Activated T-helper 1 cell treated with anti-CD3 and anti-CD28 coated beads, Interleukin-2, amount 50 U/mL, for 16 hours (primary cell): ENCODE data around the gene ZDHHC3.

Experiments
- DNase-seq, 2 donors: peaks; one replicate each; pipeline ENCODE4 v3.0.0-alpha.2; 2020; ENCODE audit warnings: low read depth in 1 of 2, low spot score in 1 of 2

The ZDHHC3 gene, protein sequence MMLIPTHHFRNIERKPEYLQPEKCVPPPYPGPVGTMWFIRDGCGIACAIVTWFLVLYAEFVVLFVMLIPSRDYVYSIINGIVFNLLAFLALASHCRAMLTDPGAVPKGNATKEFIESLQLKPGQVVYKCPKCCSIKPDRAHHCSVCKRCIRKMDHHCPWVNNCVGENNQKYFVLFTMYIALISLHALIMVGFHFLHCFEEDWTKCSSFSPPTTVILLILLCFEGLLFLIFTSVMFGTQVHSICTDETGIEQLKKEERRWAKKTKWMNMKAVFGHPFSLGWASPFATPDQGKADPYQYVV

DNA sequence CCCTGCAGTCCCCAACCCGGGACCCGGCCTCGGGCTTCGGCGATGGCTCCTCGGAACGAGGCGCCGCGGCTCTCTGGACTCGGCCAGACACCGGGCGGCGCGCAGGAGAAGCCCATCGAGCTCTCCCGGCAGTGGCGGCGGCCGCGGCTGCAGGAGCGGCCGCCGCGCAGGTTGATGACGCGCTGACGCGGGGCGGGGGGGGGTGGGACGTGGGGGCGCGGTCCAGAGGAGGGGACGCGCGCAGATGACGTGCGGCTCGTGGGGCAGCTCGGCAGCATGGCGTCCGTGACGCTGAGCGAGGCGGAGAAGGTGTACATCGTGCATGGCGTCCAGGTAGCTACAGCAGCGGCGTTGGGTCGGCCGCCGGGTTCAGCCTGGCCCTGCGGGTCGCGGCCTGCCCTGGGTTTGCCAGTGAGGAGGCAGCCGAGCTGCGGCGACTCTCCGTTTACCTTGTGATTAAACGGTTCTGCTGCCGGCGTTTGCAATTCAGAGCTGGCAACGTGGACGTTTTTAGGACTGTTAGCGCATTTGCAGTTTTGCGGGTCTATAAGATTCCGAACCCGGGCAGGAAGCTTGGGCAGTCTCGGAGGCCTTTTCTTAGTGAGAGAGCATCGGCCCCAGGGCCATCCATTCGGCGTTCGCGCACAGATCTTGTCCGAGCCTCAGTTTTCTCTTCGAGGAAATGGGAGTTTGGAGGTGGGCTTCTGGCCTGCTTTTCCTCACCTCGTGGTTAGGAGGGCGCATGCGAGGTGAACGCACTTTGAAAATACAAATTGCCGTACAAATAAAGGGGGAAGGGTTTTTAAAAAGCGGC lies at the start of gene ZDHHC3, which contains the start of gene EXOSC7:
TSS of gene ZDHHC3 (minus strand) at position 173 of the 814 bp plus-strand sequence. CDS start 16,738 bp downstream, outside the sequence.
TSS of gene EXOSC7 (plus strand) at position 243 of the 814 bp plus-strand sequence. CDS start at position 277, 34 bp downstream.
- peak; percentile 72 to 79 for DNase-seq

DNA sequence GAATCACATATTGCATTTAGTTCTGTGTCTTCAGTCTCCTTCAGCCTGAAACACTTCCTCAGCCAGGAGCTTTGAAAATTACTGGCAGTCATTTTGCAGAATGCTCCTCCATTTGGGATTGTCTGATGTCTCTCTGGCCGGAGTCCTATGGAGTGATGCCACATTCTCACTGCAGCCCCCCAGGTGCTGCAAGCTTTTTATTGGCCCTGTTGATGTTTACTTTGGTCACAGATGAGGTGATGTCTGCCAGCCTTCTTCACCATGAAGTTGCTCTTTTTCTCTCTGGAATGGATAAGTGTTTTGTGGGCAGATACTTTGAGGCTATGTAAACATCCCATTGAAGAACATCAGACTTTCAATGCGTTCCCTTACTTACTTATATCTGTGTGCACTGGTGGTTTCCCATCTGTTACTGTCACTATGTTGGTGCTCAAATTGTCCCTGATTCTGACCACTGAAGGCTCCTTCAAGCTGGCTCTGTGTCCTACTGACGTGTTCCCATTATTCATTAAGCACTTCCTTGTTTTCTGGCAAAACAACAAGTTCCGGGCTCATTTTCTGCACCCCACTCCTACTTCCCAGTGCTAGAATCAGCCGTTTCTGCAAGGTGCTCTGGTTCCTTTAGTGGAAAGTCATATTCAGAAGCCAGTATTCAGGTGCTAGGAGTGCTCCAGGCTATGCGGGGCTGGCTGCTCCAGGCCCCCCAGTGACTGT lies 48.7 kb upstream of the ZDHHC3 start:
- no peak for DNase-seq

DNA sequence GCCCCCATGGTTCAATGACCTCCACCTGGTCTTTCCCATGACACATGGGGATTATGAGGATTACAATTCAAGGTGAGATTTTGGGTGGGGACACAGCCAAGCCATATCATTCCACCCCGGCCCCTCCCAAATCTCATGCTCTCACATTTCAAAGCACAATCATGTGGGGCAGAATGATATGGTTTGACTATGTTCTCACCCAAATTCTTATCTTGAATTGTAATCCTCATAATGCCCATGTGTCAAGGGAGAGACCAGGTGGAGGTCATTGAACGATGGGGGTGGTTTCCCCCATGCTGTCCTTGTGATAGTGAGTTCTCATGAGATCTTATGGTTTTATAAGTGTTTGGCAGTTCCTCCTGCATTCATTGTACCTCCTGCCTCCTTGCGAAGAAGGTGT lies 47.7 kb upstream of the ZDHHC3 start:
- no peak for DNase-seq

DNA sequence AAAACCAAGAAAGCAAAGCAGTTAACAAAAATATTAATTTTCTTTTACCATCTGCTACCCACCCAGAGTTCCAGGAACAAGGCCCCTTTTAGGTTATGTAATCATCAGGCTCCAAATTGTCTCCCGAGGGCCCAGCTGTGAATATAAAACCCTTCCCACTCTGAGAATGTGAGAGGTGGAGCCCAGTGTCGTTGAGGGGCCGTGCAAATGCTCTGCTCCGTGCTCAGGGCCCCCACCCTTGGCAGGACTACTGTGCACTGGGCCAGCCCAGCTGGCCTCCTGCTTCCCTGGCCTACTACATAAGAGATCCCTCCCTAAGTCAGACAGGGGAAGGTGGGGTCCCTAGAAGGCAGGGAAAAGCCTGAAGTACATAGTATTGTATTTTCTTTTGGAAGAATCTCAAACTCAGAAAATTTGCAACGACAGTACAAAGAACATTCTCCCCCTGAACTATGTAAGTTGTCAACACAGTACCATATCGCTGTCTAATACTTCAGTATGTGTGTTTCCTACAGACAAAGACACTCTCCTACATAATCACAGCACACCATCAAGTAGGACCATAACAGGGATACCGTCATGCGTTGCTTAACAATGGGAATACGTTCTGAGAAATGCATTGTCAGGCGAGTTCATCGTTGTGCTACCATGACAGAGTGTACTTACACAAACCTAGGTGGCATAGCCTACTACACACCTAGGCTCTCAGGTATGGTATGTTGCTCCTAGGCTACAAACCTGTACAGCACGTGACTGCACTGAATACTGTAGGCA lies 45.7 kb upstream of the ZDHHC3 start:
- no peak for DNase-seq

DNA sequence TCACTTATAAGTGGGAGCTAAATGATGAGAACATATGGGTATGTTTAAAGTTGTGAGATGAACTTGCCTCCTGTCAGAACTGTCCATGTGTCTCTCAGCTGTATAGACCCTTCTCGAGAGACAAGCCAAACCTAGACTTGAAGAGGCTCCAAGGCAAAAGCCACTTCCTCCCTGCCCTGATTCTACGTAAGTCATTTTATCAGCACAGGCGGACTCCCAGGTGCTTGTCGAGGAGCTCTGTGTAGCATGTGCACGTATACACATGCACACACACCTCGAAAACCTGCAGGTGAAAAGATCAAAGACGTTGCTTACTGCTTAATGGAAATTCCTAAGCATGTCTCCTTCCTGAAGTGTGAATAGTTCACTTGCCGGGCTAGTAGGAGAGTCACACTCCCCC lies 44.6 kb upstream of the ZDHHC3 start:
- DNase-seq: no peak

DNA sequence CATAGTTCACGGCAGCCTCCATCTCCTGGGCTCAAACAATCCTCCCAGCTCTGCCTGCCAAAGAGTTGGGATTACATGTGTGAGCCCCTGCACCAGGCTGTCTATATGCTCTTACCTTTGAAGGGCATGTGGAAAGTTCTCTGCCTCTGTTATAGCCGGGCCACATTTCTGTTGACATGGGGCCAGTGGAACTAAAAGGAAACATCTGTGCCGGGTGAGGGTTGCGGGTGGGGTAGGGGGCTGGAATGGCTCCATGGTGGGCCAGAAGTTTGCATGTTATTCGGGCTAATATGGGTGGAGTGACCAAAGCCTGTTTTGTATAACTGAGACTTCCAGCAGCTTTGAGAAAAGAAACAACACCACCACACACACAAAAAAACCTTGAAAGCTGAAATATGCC lies 41.8 kb upstream of the ZDHHC3 start:
- no peak for DNase-seq

DNA sequence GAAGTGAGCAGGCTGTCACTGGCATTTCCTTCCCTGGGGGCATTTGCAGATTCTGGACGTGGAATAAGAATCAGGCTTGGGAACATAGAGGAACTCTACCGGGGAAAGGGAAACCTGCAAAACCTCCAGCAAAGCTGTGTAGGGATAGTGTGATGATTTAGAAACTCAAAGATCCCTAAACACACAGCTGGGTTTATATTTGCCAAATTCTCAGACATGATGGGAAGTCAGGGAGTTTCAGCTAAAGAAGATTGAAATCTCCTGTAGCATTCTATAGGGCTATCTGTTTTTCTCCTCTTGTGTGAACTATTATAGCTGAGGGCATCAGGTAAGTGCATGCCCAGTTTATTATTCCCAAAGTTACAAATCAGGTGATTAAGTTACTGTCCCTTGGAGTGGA lies 40.9 kb upstream of the ZDHHC3 start:
- no peak for DNase-seq

DNA sequence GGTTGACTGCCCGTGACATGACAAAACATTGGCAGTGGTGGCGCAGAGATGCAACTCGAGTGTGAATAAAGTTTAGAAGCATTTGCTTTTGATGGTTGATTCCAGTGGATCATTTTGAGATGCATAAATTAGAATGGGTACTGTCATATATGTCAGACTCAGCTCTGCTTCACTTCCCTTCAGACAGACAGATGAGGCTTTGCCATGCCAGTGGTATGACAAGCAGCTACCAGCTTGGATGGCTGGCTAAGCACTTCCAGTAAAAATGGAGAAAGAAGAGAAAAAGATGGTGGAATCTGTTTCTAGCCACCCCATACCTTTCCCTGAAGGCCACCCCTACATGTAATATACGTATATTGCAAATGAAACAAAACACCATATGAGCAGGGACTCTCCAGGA lies 36.6 kb upstream of the ZDHHC3 start:
- DNase-seq: no peak

DNA sequence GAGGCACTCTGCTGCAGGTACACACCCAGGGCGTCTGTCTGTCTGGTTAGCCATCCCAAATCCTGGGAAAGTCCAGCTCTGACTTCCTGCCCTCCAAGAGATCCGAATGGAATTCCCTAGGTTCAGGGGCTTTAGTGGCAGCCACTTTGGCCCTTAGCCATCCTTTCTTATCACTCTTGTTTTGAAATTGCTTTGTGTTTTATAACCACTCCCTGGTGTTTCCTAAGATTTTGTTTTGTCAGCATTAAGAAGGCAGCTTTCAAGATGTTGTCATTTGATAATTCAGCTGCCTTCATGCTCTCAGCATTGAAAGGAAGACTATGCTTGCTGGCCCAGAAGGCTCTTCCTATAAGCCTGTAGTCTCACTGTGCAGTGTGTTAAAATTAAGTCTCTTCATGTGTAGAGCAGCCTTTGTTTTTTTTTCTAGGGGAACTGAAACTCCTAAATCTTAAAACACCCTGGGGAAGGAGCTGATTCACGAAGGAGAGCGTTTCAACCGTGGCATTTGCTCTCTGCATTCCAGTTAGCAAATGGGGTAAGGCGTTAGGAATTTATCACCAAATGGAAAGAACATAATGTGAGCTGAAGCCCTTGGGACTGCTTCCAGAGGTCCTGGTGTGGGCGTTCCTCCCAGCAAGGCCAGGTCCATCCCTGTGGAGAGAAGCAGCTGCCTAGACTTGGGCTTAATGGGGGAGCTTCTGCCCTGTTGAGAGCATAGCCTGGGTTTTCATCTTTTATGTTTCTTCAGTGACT lies 36.0 kb upstream of the ZDHHC3 start:
- DNase-seq: no peak

DNA sequence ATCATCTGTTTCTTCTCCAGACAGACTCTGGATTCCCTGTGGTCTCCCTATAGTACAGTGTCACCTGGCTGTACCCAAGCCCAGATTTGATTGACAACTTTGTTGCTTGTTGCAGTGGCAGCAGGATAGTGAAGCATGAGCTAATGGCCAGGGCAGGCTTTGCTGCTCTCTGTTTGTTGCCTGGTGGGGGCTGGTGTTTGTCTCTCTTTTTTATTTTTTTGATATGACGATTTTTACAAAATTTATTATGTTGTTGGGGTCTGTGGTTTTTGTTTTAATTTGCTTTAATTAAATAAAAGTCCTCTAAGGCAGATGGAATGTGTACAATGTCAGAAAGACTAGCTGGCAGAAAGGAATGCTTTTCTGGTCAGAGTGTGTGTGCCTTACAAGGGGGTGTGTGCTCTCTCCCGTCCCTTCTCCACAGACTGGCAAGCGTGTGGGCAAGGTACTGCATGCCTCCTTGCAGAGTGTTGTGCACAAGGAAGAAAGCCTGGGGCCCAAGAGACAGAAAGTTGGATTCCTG lies 34.9 kb upstream of the ZDHHC3 start:
- no peak for DNase-seq

DNA sequence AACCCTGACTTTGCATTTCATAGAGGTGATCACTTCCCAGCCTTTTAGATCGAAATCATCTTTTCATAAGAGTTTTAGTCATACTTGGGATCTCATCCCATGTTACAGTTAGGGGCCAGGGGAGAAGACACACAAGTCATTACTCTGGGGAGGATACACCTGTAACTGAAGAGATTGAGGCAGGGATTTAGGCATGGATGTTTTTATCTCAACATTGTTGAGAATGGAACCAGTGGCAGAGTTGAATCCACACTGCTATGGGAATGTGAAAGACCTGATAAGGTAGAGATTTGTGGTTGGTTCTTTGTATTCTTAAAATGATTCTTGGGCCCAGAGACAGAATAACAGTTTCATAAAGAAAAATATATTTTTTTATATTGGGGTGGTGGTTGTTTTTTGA lies 33.9 kb upstream of the ZDHHC3 start:
- no peak for DNase-seq

DNA sequence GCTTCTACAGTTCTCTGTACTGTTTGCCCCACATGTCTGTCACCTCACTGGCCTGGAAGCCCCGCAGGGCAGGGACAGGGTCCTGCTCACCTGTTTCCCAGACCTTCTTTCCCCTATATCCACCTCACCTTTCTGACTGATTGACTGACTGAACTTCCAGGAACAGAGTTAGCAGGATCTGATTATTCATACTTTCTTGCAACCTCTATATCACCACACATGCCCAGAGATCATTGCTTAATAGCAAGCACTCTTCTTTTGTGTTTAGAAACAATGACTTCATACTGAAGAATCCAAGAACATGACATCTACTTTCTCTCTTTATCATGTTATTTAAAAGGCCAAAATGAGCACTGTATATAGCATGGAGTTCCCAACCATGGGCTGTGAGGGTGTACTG lies 32.1 kb upstream of the ZDHHC3 start:
- no peak for DNase-seq

DNA sequence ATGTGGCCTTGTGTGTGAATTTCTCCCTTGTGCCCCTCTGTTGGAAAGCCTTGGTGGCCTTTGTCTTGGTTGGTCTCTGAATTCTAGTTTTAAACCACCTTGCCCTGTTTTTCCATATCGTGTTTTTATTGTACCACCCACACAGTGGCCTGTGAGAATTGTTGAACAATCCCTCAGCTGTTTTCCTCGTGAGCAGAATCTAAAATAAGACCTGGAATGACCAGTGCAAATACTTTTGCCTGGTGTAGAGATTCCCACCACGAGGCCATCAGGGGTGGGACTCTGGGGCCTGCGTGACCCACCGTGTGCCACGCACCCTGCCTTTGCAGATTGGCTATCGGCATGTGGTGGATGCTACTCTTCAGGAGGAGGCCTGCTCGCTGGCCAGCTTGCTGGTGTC lies 31.1 kb upstream of the ZDHHC3 start:
- DNase-seq: no peak

DNA sequence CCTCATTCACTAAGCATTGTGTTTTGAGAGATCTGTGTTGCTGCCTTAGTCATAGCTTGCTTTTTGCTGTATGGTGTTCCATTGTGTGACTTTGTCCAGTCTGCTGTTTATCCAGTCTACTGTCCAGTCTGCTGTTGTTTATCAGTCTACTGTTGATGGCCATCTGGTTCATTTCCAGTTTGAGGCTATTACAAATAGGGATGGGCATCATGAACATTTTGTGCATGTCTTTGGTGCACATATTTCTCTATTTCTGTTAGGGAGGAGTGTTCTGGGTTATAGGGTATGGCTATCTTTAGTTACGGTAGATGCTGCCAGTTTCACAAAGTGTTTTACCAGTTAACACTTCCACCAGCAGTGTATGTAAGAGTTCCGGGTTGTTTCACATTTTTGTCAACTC lies 27.9 kb upstream of the ZDHHC3 start:
- DNase-seq: no peak

DNA sequence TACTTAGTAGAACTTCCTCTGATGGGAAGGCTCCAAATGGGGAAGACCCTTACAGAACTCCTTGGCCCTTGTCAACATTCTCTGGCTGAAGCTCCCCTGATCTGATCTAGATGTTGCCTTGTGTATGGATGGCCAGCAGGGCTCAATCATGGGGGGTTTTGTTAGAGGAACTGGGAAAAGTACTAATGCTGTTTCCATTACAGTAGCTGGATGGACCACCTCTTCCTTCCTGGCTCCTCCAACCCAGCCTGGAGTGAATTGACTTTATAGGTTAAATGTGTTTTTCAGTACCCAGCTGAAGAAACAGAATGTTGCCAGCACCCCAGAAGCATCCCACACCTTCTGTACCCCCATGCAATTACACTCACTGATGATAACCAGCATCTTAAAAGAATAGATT lies 27.4 kb upstream of the ZDHHC3 start:
- DNase-seq: no peak

DNA sequence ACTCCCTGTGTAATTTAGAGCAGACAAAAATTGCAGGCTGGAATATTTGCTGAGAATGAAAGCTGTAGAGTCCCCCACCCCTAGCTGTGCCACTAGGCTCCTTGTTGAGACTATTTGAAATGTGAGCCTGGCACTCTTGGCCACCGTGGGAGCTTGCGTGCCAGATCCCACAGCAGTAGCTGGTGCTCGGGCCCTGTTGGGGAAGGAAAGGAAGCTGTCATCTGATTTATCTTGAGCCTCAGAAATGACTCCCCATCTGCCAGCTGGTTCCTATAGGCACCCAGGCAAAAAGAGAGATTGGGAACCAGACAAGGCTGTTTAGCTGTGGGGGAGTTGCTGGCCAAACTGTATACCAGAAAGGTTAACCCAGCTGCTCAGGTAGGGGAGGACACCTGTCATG lies 26.7 kb upstream of the ZDHHC3 start:
- DNase-seq: no peak

DNA sequence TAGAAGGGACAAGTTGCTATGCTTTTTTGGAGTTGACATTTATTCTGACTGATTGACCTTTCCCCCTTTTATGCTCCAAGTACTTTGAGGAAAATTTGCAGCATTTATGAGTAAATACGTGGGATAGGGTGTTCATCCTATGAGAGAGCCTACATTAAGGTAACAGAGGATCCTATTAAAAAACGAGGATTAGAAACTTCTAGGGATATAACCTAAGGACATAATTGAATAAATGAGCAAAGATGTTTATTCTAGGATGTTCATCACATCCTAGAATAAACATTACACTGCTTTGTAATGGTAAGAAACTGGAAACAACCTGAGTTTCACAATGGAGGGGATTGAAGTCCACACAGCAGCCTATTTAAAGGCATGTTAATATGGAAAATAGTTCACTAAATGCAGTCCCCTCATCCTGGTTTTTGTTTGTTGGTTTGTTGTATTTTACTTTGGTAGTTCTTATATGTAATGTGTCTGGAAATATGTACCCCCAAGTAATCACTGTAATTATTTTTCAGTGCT lies 26.2 kb upstream of the ZDHHC3 start:
- DNase-seq: no peak

DNA sequence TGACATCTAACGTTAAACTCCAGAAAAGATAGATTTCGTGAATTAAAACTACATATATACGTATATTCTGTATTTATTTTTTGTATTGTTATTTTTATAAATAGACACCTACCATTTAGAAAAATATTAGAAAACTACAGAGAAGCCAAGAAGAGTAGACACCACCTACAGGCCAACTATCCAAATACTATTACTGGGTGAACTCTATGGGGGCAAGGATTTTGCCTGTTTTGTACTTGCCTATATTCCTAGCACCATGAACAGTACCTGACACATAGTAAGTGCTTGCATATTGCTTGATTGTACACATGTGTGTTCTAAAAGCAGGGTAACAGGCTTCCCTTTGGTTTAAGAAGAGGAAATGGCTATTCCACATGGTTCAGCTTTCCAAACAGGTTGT lies 25.8 kb upstream of the ZDHHC3 start:
- no peak for DNase-seq

DNA sequence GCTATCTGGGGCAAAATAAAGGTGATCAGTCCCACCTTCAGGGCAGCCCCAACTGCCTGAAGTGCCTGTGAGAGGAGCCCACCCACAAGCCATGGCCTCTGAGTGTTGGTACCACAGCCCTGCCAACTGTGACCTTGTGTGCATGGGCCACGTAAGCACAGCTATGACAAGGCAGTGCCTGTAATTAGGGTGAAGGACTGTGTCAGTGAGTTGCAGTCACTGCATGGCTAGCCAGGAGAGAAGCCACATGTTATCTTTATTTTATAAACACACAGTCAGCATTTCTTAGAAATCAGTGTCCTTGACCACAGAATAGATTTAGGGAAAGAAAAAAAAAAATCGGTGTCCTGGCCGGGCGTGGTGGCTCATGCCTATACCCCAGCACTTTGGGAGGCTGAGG lies 24.8 kb upstream of the ZDHHC3 start:
- no peak for DNase-seq

DNA sequence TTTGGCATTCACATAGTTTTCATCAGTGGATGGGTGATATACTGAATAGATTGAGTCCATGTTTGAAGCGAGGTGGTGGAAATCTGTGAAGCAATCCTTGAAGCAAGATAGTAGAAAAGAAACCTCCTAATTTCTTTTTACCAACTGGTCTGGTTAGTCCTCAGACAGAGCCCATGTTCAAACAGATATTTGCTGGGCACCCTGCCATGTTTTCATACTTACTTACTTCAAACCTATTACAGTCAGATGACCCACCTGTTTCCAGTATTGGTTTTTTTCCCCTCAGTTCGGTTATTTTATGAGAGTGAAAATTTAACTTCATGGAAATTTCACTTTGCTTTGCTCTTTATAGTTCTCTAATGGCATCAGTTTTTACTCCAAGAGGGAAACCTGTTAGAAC lies 23.8 kb upstream of the ZDHHC3 start:
- no peak for DNase-seq
